ENCODE results near the gene CITED2. TPM values are rescaled to one million over a fixed set of nuclear protein-coding genes. Genes with fewer than 3 reads are reported as not detected.

The CITED2 gene
- total RNA-seq, 1 experiment from 2014 or later: 46.1 TPM

GRCh38 chr6:139378882-139379341 is 4.5 kb upstream of the CITED2 start (continued):
- TF ChIP-seq YY1 (IDR thresholded peaks at IDR 0.05; ENCODE audit: extremely low read depth, insufficient replicate concordance, low read depth, low read length) (peak; percentile 36), RAD21 (IDR thresholded peaks at IDR 0.05; ENCODE audit: low read depth) (peak; percentile 14; the same call in 1 of the 2 replicates), SIN3A (IDR thresholded peaks at IDR 0.05; ENCODE audit: low read depth) (no peak)

GRCh38 chr6:139378226-139378625 is 3.8 kb upstream of the CITED2 start:
- peaks cover 21 to 55% of the 10 kb centered on the region in 2 experiments for H3K4me1 ChIP-seq (ENCODE audit: control insufficient read depth in 1 of 2, insufficient read depth in 2 of 2, low read length in 2 of 2)
- no peaks in the 10 kb centered on the region for H3K9me2 ChIP-seq (ENCODE audit: insufficient read depth)
- no peak for TF ChIP-seq EZH2phosphoT487 (IDR thresholded peaks at IDR 0.05; ENCODE audit: borderline replicate concordance)
- TF ChIP-seq POLR2AphosphoS5 (IDR thresholded peaks at IDR 0.05; ENCODE audit: low read depth, low read length): no peak
- no peak for TF ChIP-seq SRF (IDR thresholded peaks at IDR 0.05; ENCODE audit: low read depth)
- TF ChIP-seq, protein P1, sequence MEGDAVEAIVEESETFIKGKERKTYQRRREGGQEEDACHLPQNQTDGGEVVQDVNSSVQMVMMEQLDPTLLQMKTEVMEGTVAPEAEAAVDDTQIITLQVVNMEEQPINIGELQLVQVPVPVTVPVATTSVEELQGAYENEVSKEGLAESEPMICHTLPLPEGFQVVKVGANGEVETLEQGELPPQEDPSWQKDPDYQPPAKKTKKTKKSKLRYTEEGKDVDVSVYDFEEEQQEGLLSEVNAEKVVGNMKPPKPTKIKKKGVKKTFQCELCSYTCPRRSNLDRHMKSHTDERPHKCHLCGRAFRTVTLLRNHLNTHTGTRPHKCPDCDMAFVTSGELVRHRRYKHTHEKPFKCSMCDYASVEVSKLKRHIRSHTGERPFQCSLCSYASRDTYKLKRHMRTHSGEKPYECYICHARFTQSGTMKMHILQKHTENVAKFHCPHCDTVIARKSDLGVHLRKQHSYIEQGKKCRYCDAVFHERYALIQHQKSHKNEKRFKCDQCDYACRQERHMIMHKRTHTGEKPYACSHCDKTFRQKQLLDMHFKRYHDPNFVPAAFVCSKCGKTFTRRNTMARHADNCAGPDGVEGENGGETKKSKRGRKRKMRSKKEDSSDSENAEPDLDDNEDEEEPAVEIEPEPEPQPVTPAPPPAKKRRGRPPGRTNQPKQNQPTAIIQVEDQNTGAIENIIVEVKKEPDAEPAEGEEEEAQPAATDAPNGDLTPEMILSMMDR (IDR thresholded peaks at IDR 0.05 in 2 of 3, conservative IDR thresholded peaks at IDR 0.05 in 1 of 3; ENCODE audit: borderline replicate concordance in 1 of 3, insufficient read depth in 1 of 3, low read depth in 2 of 3, low read length in 2 of 3): no peak
- TF ChIP-seq REST (IDR thresholded peaks at IDR 0.05; ENCODE audit: low read depth): no peak
- no peak for TF ChIP-seq POLR2A (IDR thresholded peaks at IDR 0.05; ENCODE audit: borderline replicate concordance, extremely low read depth, insufficient read depth, insufficient read length)
- no peak for TF ChIP-seq FOSL1 (IDR thresholded peaks at IDR 0.05; ENCODE audit: low read depth)
- H3K9ac ChIP-seq (ENCODE audit: low read length): no peak overlapping the region
- no peaks in the 10 kb centered on the region for H3K36me3 ChIP-seq (ENCODE audit: control insufficient read depth in 1 of 2, insufficient read depth in 2 of 2, low read length in 2 of 2)
- ATAC-seq (no peak), DNase-seq (ENCODE audit: low read depth, low spot score) (no peak)
- H3K4me2 ChIP-seq (ENCODE audit: low read length): peak overlapping the region; percentile 61
- BruUV-seq (replicated peaks): no TSS peak
- no peak overlapping the region for H2AFZ ChIP-seq (ENCODE audit: low read depth, low read length, poor library complexity, severe bottlenecking)
- H3K9me3 ChIP-seq (ENCODE audit: control insufficient read depth in 1 of 2, insufficient read depth in 1 of 2, low read depth in 1 of 2, low read length in 2 of 2): no peaks in the 10 kb centered on the region
- POLR2A ChIA-PET: no interaction called here
- intact Hi-C loops (cut with micrococcal nuclease): loop anchor here (5.0 to 10.0 kb wide), 7 partner anchors 134 to 727 kb away; no protein-coding TSS in a partner anchor
- no peak overlapping the region for H3K4me3 ChIP-seq (replicated peaks in 1 of 2; ENCODE audit: low read depth in 1 of 2, low read length in 2 of 2)
- H3K27ac ChIP-seq (ENCODE audit: low read depth, low read length): no peak overlapping the region
- RAD21 ChIA-PET (ENCODE audit: low non-redundant PET in 1 of 2, low total read pairs in 2 of 2, uncharacterized antibody in 2 of 2, unreplicated experiment in 2 of 2): interaction anchor here in 1 of 2 experiments (0.6 kb wide), 1 partner anchor 1897 kb away, joined by 3 read pairs; no protein-coding TSS in a partner anchor
- no peaks in the 10 kb centered on the region for H3K27me3 ChIP-seq (ENCODE audit: insufficient read depth, low read length)
- peaks cover 10% of the 10 kb centered on the region for H3K79me2 ChIP-seq (ENCODE audit: insufficient read depth, low read length)
- CTCF ChIA-PET: no interaction called here
- no peaks in the 10 kb centered on the region for H4K20me1 ChIP-seq (ENCODE audit: insufficient read depth)

Data from HCT116 (cell line).